AG09319 (cell line): ENCODE results near the gene ABCC6.
"Not testable (repeated sequence)": the region's sequence is repeated elsewhere in the genome, so short reads cannot be mapped to it uniquely, and the experiment has no call there.

Experiments used
- DNase-seq: peaks from one replicate; pipeline ENCODE4 v3.0.0-alpha.2; 2010; ENCODE audit warnings: low read depth; ENCODE audit errors: extremely low read depth
- TF ChIP-seq, protein P1 (sequence below): IDR thresholded peaks from 2 replicates; pipeline ENCODE4 v1.5.1; 2011; ENCODE audit warnings: low read depth, mild to moderate bottlenecking, inconsistent platforms, low read length, moderate library complexity

Gene ABCC6

DNA sequence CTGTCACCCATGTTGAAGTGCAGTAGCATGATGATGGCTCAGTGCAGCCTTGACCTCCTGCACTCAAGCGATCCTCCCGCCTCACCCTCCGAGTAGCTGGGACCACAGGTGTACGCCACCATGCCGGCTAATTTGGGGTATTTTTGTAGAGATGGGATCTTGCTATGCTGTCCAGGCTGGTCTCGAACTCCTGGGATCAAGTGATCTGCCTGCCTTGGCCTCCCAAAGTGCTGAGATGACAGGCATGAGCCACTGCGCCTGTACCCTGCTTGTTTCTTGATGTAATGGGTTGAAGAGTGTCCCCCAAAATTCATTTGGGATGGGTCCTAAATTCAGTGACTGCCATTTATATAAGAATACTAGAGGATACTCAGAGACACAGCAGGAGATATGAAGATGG is 57.2 kb downstream of the ABCC6 start:
- no peak for DNase-seq
- TF ChIP-seq, protein P1, sequence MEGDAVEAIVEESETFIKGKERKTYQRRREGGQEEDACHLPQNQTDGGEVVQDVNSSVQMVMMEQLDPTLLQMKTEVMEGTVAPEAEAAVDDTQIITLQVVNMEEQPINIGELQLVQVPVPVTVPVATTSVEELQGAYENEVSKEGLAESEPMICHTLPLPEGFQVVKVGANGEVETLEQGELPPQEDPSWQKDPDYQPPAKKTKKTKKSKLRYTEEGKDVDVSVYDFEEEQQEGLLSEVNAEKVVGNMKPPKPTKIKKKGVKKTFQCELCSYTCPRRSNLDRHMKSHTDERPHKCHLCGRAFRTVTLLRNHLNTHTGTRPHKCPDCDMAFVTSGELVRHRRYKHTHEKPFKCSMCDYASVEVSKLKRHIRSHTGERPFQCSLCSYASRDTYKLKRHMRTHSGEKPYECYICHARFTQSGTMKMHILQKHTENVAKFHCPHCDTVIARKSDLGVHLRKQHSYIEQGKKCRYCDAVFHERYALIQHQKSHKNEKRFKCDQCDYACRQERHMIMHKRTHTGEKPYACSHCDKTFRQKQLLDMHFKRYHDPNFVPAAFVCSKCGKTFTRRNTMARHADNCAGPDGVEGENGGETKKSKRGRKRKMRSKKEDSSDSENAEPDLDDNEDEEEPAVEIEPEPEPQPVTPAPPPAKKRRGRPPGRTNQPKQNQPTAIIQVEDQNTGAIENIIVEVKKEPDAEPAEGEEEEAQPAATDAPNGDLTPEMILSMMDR, result no peak

DNA sequence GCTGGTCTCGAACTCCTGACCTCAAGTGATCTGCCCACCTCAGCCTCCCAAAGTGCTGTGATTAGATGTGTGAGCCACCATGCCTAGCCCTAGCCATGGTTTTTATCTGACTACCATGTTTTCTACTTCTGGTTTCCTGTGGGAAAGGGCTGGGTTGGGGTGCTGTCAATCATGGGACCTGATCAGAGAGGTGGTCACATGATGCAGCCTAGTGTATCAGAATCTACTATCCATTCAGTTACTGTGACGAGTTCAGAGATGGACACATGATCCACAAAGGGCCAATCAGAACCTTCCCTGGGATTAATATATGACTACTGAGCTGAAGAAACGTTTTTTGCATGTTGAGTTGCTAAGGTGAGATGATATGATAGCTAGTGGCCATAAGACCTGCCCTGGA is 59.1 kb downstream of the ABCC6 start:
- no peak for DNase-seq
- TF ChIP-seq, protein P1, result no peak

GRCh38 chr16:16163571-16163970 is 59.7 kb downstream of the ABCC6 start:
- DNase-seq, result no peak
- TF ChIP-seq, protein P1, result no peak

DNA sequence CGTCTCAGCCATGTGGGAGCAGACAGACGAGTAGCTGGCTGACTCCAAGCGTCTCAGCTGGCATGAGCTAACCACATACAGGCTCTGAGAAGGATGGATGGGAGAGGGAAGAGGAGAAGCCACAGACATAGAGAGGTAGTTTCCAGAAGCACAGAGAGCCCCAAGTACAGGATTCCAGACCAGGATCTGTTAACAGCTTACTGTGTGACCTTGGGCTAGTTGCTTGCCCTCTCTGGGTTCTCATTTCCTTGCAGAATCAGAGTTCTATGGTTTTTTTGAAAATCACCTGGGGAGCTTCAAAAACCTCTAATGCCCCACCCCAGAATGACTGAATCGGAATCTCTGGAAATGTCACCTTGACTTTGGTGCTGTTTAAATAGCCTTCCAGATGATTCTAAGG is 60.2 kb downstream of the ABCC6 start:
- DNase-seq, result no peak
- TF ChIP-seq, protein P1, result no peak

DNA sequence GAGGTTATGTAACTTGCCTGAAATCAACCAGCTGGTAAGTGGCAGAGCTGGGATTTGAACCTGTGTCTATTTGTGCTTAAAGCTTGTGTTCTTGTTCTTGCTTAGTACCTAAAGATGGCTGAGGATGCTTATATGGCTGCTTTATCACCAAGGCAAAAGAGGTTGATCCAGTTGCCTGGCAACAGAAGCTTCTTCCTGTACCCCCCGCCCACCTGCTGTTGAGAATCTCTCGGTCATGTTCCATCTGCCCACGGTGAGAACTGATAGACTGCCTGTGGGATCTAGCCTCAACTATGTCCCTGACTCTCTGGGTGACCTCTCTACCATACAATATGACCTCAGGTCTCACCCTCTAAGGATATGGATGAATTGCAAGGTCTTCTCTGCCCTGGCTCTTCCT is 60.7 kb downstream of the ABCC6 start:
- no peak for DNase-seq
- TF ChIP-seq, protein P1, result no peak

DNA sequence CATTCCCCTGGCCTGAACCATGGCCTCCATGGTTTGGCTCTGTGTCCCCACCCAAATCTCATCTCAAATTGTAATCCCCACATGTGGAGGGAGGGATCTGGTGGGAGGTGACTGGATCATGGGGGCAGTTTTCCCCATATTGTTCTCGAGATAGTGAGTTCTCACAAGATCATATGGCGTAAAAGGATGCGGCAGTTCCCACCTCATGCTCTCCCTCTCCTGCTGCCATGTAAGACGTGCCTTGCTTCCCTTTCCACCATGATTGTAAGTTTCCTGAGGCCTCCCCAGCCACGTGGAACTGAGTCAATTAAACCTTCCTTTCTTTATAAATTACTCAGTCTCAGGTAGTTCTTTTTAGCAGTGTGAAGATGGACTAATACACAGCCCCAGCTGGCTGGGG is 61.5 kb downstream of the ABCC6 start:
- DNase-seq, result not testable (repeated sequence)

GRCh38 chr16:16161319-16161718 is 62.0 kb downstream of the ABCC6 start:
- TF ChIP-seq, protein P1, result no peak
- DNase-seq, result no peak

DNA sequence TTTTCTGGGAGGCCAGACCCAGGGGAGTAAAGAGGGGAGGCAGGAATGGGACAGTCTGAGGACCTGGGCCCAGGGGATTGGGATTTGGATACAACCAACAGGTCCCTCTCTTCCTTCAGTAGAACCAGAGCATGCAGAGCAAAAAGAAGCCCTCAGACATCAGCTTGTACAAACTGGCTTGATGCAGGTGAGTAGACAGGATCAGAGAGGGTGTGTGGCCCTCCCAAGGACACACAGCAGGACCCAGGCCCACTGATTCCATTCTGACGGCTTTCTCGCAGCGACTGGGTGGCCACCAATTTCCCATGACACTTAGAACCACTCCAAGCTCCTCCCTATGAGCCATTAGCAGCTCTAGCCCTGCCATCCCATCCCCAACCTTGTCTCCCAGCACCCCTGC is 63.6 kb downstream of the ABCC6 start:
- DNase-seq, result no peak
- TF ChIP-seq, protein P1, result no peak
